Brain microvascular endothelial cell (primary cell): ENCODE results near the gene CD109.

Source experiments
- DNase-seq: peaks from one replicate; pipeline ENCODE4 v3.0.0-alpha.2; 2020
- H3K27ac ChIP-seq: fragments of 250-450 bp; sonication (Bioruptor Pico); 2 replicates; pipeline ENCODE4 v1.5.1; 2020; ENCODE audit warnings: mild to moderate bottlenecking, moderate library complexity
- H3K27me3 ChIP-seq: fragments of 250-450 bp; sonication (Bioruptor Pico); replicated peaks from 2 replicates; pipeline ENCODE4 v1.5.1; 2020; ENCODE audit warnings: mild to moderate bottlenecking
- H3K36me3 ChIP-seq: fragments of 250-450 bp; sonication (Bioruptor Pico); replicated peaks from 2 replicates; pipeline ENCODE4 v1.5.1; 2020; ENCODE audit warnings: mild to moderate bottlenecking
- H3K4me3 ChIP-seq: 2 replicates; pipeline ENCODE4 v1.5.1; 2011; ENCODE audit warnings: low read depth, mild to moderate bottlenecking, control low read depth, low read length, moderate library complexity
- CTCF ChIP-seq: IDR thresholded peaks from 2 replicates; pipeline ENCODE4 v1.5.1; 2011; ENCODE audit warnings: low read depth, mild to moderate bottlenecking, moderate library complexity, low read length, control low read depth, inconsistent platforms; ENCODE audit errors: missing control alignments
- in situ Hi-C: cut with HindIII; loops from 2 replicates; pipeline ENCODE4 v1.10.0; 2017; ENCODE audit warnings: low sequenced_read_pairs, low pct_ligation_motif_present

Gene CD109

DNA sequence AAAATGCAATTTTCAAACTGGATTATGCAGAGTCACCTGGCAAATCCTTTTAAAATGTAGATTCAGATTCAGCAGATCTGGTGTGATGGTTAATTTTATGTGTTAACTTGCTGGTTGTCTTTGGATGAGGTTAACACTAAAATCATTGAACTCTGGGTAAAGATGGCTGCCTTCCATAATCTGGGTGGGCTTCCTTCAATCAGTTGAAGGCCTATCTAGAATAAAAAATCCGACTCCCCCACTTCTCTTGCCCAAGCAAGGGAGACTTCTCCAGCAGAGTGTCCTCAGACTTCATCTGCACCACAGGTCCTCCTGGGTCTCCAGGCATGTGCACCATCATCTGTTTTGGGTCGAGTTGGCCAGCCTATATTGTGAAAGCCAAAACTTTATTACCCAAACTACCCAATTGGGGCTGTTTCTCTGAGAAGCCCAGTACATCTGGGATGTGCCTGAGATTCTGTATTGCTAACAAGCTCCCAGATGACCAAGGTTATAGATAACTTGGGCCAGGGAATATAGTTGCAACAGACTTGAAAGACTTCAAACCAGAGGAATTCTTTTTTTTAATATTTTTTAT, 40.6 kb upstream of the CD109 start:
- DNase-seq, result no peak

GRCh38 chr6:73656531-73657145, 39.4 kb upstream of the CD109 start:
- no peak for DNase-seq
- no peak for TF ChIP-seq CTCF
- H3K27ac ChIP-seq, result no peak overlapping the region
- no peak overlapping the region for H3K4me3 ChIP-seq
- H3K27me3 ChIP-seq, result no peaks in the 10 kb centered on the region
- in situ Hi-C loops, result no loop called here
- H3K36me3 ChIP-seq, result no peaks in the 10 kb centered on the region

More for the DNA sequence above, 40.6 kb upstream of the CD109 start:
- TF ChIP-seq CTCF, result no peak
- no peaks in the 10 kb centered on the region for H3K27me3 ChIP-seq
- in situ Hi-C loops, result no loop called here
- H3K36me3 ChIP-seq, result no peaks in the 10 kb centered on the region
- no peak overlapping the region for H3K27ac ChIP-seq
- H3K4me3 ChIP-seq, result no peak overlapping the region

GRCh38 chr6:73657201-73657600, 38.8 kb upstream of the CD109 start:
- H3K27me3 ChIP-seq, result no peaks in the 10 kb centered on the region
- H3K27ac ChIP-seq, result no peak overlapping the region
- H3K4me3 ChIP-seq, result no peak overlapping the region
- DNase-seq, result no peak
- TF ChIP-seq CTCF, result no peak
- H3K36me3 ChIP-seq, result no peaks in the 10 kb centered on the region
- in situ Hi-C loops, result no loop called here

DNA sequence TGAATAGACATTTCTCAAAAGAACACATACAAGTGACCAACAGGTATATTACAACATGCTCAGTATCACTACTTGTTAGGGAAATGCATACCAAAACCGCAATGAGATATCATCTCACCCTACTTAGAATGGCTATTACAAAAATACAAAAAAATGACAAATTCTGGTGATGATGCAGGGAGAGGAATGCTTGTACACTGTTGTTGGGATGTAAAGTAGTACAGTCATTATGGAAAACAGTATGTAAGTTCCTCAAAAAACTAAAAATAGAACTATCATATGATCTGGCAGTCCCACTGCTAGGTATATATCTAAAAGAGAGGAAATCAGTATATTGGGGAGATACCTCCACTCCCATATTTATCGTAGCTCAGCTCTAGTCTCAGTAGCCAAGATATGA, 31.3 kb upstream of the CD109 start:
- in situ Hi-C loops, result no loop called here
- H3K27me3 ChIP-seq, result no peaks in the 10 kb centered on the region
- DNase-seq, result no peak
- no peaks in the 10 kb centered on the region for H3K36me3 ChIP-seq
- TF ChIP-seq CTCF, result no peak
- H3K4me3 ChIP-seq, result no peak overlapping the region
- H3K27ac ChIP-seq, result no peak overlapping the region

GRCh38 chr6:73665686-73666319, 30.2 kb upstream of the CD109 start:
- no peak overlapping the region for H3K4me3 ChIP-seq
- no peaks in the 10 kb centered on the region for H3K36me3 ChIP-seq
- in situ Hi-C loops, result no loop called here
- no peaks in the 10 kb centered on the region for H3K27me3 ChIP-seq
- no peak for TF ChIP-seq CTCF
- no peak overlapping the region for H3K27ac ChIP-seq
- DNase-seq, result no peak
